Measurements from ENCODE around the gene FKBP15. TPM values are rescaled to one million over a fixed set of nuclear protein-coding genes. Genes with fewer than 3 reads are reported as not detected.
"Not testable (repeated sequence)": the region's sequence is repeated elsewhere in the genome, so short reads cannot be mapped to it uniquely, and the experiment has no call there.

The FKBP15 gene
- total RNA-seq, 1 donor from 2014 or later = 20.5 TPM

DNA sequence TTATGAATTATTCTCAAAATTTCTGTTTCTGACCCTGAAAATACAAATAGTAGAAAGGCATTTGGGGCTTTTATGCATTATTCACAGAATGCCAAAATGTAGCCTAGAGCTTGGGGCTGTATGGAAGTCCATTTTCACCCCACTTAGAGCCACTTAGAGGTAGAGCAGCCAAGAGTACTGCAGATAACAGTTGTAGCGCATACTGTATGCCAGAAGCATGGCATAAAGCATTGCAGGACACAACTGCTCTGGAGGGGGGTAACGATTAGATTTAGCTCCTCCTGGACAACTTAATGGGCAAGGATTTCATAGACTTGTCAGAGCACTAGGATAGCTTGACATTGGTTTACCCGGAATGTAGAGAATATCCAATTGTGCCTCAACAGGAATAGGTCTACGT is 15.9 kb upstream of the FKBP15 start:
- no peak for DNase-seq (ENCODE audit: low read depth)

GRCh38 chr9:113235701-113236255 is 14.7 kb upstream of the FKBP15 start:
- DNase-seq (ENCODE audit: low read depth) = not testable (repeated sequence)

GRCh38 chr9:113231701-113232100 is 10.6 kb upstream of the FKBP15 start:
- DNase-seq (ENCODE audit: low read depth) = no peak

DNA sequence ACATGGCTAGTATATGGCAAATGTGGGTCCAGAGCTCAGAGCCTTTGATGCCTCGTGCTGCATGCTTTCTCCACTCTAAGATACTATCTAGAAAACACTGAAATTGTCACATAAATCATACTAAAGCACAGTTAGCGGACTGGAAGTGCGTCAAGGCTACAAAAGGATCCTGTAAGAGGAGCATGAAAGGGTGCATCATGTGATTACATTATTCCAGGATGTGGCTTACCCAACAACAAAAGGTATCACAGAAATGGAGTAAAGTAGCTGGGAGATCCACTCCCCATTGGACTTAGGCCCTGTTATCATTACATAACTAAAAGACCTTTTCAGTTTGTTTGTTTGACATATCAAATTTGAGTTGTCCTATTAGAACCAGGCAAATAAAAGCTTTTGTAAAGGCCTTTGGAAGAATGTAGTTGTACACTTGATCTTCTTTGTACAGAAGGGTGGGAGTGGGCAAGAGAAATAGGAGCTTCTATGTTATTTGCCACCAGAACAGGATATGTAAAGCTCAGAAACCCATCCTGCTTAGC is 7.1 kb upstream of the FKBP15 start:
- no peak for DNase-seq (ENCODE audit: low read depth)

DNA sequence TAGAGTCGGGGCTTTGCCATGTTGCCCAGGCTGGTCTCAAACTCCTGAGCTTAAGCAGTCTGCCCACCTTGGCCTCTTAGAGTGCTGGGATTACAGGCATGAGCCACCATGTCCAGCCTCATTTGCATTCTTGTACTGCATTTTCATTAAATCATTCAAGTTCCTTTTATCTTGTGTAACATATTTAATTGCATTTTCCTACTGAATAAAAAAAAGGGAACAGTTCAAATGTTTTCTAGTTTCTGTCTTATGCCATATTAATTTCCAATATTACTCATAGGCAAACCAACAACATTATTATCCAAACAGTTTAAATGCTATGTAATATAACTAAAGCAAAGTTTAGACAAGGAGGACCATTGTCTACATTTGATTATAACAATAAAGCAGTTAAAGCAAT is 6.4 kb upstream of the FKBP15 start:
- DNase-seq (ENCODE audit: low read depth) = no peak

DNA sequence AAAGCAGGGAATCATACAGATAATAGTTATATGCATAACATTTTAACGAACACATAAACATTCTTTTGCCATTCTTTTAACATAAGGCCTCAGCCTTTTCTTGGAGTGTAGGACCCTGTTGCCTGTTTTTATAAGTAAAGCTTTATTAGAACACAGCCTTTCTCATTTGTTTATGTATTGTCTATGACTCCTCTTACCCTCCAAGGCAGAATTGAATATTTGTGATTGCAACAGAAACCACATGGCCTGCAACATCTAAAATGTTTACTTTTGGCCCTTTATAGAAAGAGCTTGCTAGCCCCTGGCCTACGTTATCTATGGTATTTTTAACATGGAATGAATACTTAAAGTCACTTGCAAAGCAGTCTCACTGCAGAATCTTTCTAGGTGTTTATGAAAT is 2.9 kb upstream of the FKBP15 start:
- no peak for DNase-seq (ENCODE audit: low read depth)

- DNase-seq (ENCODE audit: low read depth) = no peak
Observed at GRCh38 chr9:113222482-113222841, 1.4 kb upstream of the FKBP15 start.

DNA sequence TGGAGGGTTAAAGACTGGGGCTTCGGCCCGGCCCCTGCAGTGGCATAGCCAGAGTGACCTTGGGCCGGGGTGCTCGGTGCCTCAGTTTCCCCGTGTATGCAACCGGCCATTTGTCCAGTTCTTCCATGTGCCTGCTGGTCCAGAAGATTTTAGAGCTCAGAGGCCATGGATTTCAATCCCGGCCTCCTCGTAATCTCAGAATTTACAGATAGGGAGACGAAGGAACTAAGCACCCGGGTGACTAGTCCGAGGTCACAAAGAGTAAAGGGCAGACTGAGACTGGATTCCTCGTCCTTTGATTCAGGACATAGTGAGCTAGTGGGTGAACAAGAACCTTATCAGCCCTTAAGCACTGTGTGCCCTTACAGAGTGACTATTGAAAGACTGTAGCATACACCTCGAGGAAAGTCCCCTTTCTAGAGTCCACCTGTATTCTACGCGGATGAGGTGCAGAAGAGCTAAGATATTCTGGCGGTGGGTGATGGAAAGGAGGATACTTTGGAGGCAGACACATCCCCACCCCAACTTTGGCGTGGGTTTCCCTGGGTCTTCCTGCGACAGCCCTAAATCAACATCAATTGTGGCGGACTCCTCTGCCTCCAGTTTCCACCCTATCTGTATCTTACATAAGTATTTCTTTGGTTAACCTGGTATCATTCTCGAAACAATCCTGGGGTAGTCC is 864 bp upstream of the FKBP15 start:
- DNase-seq (ENCODE audit: low read depth) = no peak

DNA sequence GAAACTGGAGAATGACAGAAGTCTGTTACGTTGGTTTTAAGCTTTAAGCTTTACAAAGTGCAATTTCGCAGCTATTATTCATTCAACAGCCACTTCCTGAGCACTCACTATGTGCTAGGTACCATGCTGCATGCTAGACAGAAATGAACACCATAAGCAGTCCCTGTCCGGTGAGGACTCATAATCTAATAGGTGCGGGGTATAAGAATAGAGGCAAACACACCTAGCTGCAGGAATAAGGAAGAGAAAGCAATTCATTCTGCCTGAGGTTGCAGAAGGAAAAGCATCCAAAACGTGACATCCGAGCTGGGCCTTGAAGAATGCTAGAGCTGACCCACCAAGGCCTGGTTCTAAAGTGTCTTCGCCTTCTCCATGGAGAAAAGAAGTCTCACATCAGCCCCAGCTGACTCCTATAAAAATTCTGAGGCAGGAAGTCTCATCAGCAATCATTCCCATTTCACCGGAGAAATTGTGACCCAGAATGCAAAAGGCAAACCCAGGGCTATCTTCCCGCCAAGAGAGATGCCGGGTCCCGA is 542 bp downstream of the FKBP15 start:
- no peak for DNase-seq (ENCODE audit: low read depth)

DNA sequence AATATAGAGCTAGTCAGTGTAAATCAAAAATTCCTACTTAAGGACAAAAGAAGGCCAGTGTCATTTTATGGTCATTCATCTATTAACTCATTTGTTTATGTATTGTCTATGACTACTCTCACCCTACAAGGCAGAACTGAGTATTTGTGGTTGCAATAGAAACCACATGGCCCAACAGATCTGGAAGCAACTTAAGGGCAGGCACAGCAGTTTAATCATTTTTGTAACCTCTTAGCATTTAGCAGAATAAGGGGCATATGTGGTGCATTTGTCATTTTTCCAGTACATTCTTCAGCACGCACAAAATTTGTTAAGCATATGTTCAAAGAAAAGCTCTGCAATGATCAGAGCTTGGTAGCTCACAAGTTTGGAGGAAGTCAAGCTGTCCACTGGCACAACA is 1.1 kb downstream of the FKBP15 start:
- peak; percentile 19 for DNase-seq (ENCODE audit: low read depth)

DNA sequence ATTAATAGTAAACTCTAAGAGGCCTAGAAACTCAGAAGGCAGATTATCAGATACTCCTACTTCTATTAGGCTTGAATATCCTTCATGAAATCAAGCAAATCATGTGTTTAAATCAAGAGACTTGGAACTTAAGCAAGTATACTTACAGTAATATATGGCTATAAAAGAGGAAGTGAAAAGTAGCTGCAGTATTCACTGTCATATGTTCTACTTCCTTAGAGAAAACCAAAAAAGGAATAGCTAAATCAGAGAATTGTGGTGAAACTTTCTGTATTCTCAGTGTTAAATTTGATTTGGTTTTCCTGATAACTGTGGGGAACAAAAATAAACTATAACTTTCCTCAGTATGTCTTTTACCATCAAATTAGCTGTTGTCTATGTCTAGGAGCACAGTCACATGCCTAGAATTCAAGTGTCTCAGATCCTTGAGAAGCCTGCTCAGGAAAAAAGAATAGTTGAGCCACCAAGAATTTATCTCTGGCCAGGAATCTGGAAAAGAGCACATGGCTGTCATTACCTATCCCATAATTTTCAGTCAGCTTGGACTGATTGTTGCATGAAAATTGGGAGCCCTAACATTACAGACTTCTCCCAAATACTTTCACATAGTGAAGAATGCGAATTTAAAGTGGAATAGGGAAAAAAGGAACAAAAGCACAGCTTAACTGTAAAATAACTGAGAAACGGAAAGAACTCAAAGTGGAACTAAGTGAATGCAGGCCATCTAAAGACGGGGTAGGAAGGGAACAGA is 1.7 kb downstream of the FKBP15 start:
- DNase-seq (ENCODE audit: low read depth) = no peak

DNA sequence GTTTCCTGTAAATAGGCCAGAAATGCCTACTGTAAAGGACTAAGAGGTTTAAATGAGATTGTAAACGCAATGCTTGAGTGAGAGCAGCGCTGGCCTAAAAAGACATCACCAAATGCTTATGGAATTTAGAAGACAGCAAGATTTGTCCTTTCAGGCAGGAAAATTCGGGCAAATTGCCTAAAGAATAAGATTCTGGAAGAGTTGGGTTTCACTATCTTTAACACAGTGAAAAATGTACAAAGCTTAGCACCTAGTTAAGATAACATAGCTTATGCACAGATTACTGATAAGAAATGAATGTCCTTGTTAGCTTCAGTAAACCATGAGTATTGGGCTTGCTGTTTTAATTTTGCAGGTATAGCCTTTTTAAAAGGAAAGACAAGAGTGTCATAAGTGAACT is 4.7 kb downstream of the FKBP15 start:
- DNase-seq (ENCODE audit: low read depth) = no peak

GRCh38 chr9:113215132-113215531 is 5.9 kb downstream of the FKBP15 start:
- DNase-seq (ENCODE audit: low read depth) = no peak

DNA sequence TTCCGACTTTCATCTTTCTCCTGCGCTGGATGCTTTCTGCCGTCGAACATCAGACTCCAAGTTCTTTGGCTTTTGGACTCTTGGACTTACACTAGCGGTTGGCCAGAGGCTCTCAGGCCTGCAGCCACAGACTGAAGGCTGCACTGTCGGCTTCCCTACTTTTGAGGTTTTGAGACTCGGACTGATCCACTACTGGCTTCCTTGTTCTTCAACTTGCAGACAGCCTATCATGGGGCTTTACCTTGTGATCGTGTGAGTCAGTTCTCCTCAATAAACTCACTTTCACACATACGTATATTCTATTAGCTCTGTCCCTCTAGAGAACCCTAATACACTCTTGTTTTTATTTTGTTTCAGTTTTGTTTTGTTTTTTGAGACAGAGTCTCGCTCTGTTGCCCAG is 10.3 kb downstream of the FKBP15 start:
- no peak for DNase-seq (ENCODE audit: low read depth)

DNA sequence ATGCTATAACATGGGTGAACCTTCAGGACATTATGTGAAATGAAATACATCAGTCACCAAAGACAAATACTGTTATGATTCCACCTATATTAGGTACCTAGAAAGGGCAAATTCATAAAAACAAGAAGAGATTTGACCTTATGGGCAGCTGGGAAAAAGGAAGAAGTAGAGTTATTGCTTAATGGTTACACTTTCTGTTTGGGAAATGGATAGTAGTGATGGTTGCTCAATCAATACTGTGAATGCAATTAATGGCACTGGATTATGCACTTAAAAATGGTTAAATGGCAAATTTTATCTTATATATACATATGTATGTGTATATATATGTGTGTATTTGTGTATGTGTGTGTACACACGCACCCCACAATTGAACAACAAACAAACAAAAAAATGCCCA is 15.2 kb downstream of the FKBP15 start:
- DNase-seq (ENCODE audit: low read depth) = no peak

GRCh38 chr9:113205432-113205831 is 15.6 kb downstream of the FKBP15 start:
- DNase-seq (ENCODE audit: low read depth) = no peak

DNA sequence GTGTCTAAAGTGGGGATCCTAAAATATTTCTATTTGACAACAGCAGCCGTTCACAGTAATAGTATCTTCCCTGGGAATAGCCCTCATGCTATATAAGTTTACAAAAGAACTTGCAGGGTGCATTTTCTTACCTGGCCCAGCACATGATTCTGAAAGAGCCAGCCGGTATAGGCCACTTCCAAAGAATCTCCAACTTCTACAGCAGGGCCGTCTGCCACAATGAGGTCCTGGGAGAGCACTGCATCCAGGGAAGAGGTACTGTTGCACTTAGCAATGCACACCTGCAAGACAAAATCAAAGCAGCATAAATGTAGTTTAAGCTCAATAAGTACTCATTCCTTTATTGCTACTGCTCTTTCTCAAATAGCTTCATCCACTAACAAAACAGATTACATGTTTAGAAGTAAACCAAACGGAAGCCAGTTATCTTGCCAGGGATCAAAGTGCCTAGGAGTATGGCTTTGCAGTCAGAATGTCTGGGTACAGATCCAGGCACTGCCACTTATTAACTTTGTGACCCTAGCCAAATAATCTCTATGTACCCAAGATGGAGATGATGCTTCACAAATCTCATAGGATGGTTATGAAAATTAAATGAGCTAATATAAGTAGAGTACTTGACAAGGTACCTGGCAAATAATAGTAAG is 21.3 kb downstream of the FKBP15 start:
- no peak for DNase-seq (ENCODE audit: low read depth)

GRCh38 chr9:113192455-113192854 is 28.6 kb downstream of the FKBP15 start:
- DNase-seq (ENCODE audit: low read depth) = no peak

DNA sequence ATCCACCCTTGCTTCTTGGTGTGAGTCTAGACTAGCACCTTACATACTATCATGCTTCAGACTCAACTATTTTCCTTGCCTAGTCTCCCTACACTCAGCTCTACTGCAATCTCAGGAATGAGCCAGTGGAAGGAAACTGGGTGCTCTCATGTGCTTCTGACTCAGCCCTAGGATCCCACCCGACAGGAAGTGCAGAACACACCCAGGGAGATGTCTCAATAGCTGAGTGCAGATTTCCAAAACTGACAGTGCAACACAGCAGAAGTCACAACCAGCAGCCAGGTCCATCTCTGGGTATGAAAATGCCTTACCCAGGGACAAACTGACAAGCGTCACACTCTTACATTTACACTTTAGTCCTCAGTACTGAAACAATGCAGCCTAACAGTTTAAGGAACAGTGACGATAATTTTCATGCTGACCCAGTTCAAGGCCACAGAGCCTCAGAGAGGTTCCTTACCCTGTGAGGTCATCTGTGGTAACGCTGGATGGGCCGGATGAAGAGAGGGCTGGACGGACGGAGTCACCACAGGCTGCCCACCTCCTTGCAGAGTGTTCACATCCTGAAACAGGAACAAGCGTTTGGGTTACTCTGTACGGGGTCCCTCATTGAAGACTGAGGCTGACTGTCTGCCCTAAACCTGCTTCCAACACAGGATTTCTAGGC is 33.0 kb downstream of the FKBP15 start:
- DNase-seq (ENCODE audit: low read depth) = peak; percentile 78

DNA sequence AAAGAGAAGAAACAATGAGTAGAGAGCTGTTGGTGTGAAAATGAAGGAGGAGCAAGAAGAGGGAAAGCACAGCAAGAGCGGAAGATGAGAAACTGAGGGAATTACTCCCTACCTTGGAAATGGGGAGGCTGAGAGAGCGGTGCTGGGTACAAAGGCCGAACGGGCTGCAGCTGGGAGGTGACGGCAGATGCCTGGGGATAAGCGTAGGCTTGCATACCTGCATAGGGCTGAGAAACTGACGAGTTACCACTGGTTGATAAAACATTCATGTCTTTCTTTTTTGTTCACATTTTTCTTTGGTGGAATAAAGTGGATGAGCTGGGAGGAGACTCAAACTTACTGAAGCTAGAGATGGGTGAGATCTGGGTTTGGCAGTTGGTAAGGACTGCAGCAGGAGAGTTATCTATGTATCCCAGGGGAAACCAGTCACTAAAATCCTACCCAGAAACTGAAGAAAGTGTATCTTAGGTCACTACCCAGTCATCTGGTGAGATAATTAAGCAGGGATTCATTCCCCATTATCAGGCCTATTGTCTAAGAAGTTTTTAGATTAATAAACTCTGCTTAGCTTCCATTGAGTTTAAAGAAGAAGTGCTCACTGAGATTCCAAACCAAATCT is 34.8 kb downstream of the FKBP15 start:
- DNase-seq (ENCODE audit: low read depth) = no peak

- DNase-seq (ENCODE audit: low read depth) = no peak
Observed at GRCh38 chr9:113185271-113185670, 35.8 kb downstream of the FKBP15 start.

Measured in myocyte (in vitro differentiated cells).